Nephron progenitor cell (in vitro differentiated cells): ENCODE results near the gene PCDHGA8.

Experiments
- DNase-seq: peaks from one replicate; pipeline ENCODE4 v3.0.0; 2021
- H3K27ac Mint-ChIP-seq: 2 replicates; pipeline ENCODE4 v1.8.0; 2021; ENCODE audit warnings: mild to moderate bottlenecking, moderate library complexity, mixed read lengths
- H3K27me3 Mint-ChIP-seq: 2 replicates; pipeline ENCODE4 v1.8.0; 2021; ENCODE audit warnings: mild to moderate bottlenecking, low read depth, mixed read lengths; ENCODE audit not compliant: poor library complexity
- H3K36me3 Mint-ChIP-seq: 2 replicates; pipeline ENCODE4 v1.8.0; 2021; ENCODE audit warnings: low read depth, mixed read lengths
- H3K4me1 Mint-ChIP-seq: 2 replicates; pipeline ENCODE4 v1.8.0; 2021; ENCODE audit warnings: mixed read lengths
- H3K4me3 Mint-ChIP-seq: 2 replicates; pipeline ENCODE4 v1.8.0; 2021; ENCODE audit warnings: mild to moderate bottlenecking, moderate library complexity, mixed read lengths
- H3K9me3 Mint-ChIP-seq: 2 replicates; pipeline ENCODE4 v1.8.0; 2021; ENCODE audit warnings: mild to moderate bottlenecking, moderate library complexity, mixed read lengths
- TF ChIP-seq, protein P1 (sequence below): fragments of 200-600 bp; sonication (generic); IDR thresholded peaks from 2 replicates; pipeline ENCODE4 v1.5.0; 2021; ENCODE audit warnings: antibody characterized with exemption

Gene PCDHGA8

DNA sequence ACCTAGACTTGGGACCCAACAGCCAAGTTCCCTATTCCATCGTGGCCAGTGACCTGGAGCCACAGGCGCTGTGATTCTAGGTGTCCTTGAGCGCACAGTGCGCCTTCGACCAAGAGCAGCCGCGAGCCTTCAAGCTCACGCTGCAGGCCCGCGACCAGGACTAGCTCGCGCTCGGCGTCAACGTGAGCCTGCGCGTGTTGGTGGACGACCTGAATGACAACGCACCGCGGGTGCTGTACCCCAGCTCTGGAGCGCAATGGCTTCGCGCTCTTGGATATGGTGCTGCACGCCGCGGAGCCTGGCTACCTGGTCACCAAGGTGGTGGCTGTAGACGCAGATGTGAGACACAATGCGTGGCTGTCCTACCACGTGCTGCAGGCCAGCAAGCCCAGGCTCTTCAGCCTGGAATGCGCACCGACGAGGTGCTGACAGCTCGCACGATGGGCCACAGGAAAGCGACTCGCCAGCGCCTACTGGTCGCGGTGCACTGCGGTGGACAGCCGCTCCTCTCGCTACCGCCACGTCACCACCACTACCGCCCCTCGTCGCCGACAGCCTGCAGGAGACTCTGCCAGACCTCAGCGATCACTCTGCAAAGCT, 49.2 kb downstream of the PCDHGA8 start:
- peaks cover 89% of the 10 kb centered on the region for H3K9me3 Mint-ChIP-seq
- TF ChIP-seq, protein P1, sequence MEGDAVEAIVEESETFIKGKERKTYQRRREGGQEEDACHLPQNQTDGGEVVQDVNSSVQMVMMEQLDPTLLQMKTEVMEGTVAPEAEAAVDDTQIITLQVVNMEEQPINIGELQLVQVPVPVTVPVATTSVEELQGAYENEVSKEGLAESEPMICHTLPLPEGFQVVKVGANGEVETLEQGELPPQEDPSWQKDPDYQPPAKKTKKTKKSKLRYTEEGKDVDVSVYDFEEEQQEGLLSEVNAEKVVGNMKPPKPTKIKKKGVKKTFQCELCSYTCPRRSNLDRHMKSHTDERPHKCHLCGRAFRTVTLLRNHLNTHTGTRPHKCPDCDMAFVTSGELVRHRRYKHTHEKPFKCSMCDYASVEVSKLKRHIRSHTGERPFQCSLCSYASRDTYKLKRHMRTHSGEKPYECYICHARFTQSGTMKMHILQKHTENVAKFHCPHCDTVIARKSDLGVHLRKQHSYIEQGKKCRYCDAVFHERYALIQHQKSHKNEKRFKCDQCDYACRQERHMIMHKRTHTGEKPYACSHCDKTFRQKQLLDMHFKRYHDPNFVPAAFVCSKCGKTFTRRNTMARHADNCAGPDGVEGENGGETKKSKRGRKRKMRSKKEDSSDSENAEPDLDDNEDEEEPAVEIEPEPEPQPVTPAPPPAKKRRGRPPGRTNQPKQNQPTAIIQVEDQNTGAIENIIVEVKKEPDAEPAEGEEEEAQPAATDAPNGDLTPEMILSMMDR, result no peak
- no peaks in the 10 kb centered on the region for H3K27me3 Mint-ChIP-seq
- H3K4me1 Mint-ChIP-seq, result no peaks in the 10 kb centered on the region
- no peak for DNase-seq
- H3K4me3 Mint-ChIP-seq, result no peak overlapping the region
- no peak overlapping the region for H3K27ac Mint-ChIP-seq
- H3K36me3 Mint-ChIP-seq, result peaks cover 92% of the 10 kb centered on the region
